Colonic mucosa (tissue), 4 donors: ENCODE measurements around the gene RUNX3. TPM values are rescaled to one million over a fixed set of nuclear protein-coding genes. Genes with fewer than 3 reads are reported as not detected.

Source experiments
- DNase-seq: peaks from one replicate; pipeline ENCODE4 v3.0.0-alpha.2; 2020
- H3K27ac ChIP-seq: fragments of 200-600 bp; one replicate; pipeline ENCODE4 v1.8.0; 2021
- H3K27me3 ChIP-seq: fragments of 200-600 bp; one replicate; pipeline ENCODE4 v1.8.0; 2021
- H3K36me3 ChIP-seq: fragments of 200-600 bp; one replicate; pipeline ENCODE4 v1.8.0; 2021
- H3K4me1 ChIP-seq: fragments of 200-600 bp; one replicate; pipeline ENCODE4 v1.8.0; 2021; ENCODE audit warnings: mild to moderate bottlenecking
- H3K4me3 ChIP-seq: fragments of 200-600 bp; one replicate; pipeline ENCODE4 v1.8.0; 2021
- H3K9ac ChIP-seq, 2 donors: one replicate each; pipeline ENCODE4 v1.7.0; 2013; ENCODE audit warnings: control low read depth in 2 of 2, low read depth in 2 of 2, low read length in 2 of 2
- H3K9me3 ChIP-seq: fragments of 200-600 bp; one replicate; pipeline ENCODE4 v1.8.0; 2021
- CTCF ChIP-seq: fragments of 200-600 bp; IDR thresholded peaks from one replicate; pipeline ENCODE4 v1.8.0; 2022; ENCODE audit warnings: antibody characterized with exemption, mild to moderate bottlenecking
- intact Hi-C: fragments of 100-400 bp; cut with DNase I; formaldehyde crosslinking; loops from one replicate; pipeline ENCODE4 v1.14.1; 2022
- total RNA-seq, 2 donors: library from RNA; stranded (reverse); fragmentation: NEBNext Ultra II Directional in 1 of 2; extraction: Animal tissue kit (Norgen Biotek cat#: 25700) in 1 of 2; gene quantifications; one replicate each; pipeline ENCODE4 v1.2.1, GENCODE V29; 2021
- donor health status: healthy.
- donor health status: DM: no; HTN: no; CAD: no.
- donor health status: DM: no; HTN: no; CAD: no.

Gene RUNX3
- total RNA-seq, 2 donors from 2014 or later, result 1.6 to 3.2 TPM

GRCh38 chr1:24929398-24930259 lies 447 bp downstream of the RUNX3 start:
- peak overlapping the region; percentile 65 for H3K27ac ChIP-seq
- H3K9ac ChIP-seq, result peak overlapping the region; percentile 34 to 76
- H3K4me1 ChIP-seq, result peaks cover 17% of the 10 kb centered on the region
- peaks cover 78% of the 10 kb centered on the region for H3K27me3 ChIP-seq
- DNase-seq, result no peak
- H3K36me3 ChIP-seq, result no peaks in the 10 kb centered on the region
- intact Hi-C loops, result loop anchor here (5.0 kb wide), 3 partner anchors 108 to 273 kb away; no protein-coding TSS in a partner anchor
- H3K4me3 ChIP-seq, result peak overlapping the region; percentile 40
- TF ChIP-seq CTCF, result no peak
- no peaks in the 10 kb centered on the region for H3K9me3 ChIP-seq

- Histone ChIP-seq H3K4me3 (peak overlapping the region; percentile 40), H3K9ac (peak overlapping the region; percentile 34 to 76), H3K27ac (peak overlapping the region; percentile 65), H3K36me3 (no peaks in the 10 kb centered on the region), H3K4me1 (peaks cover 17% of the 10 kb centered on the region), H3K27me3 (peaks cover 78% of the 10 kb centered on the region), H3K9me3 (no peaks in the 10 kb centered on the region)
- no peak for TF ChIP-seq CTCF
- intact Hi-C loops, result no loop called here
- no peak for DNase-seq
Observed at GRCh38 chr1:24928689-24929397, 1.2 kb downstream of the RUNX3 start.

GRCh38 chr1:24927988-24928688 lies 1.9 kb downstream of the RUNX3 start:
- DNase-seq, result no peak
- Histone ChIP-seq H3K36me3 (no peaks in the 10 kb centered on the region), H3K4me1 (peaks cover 17% of the 10 kb centered on the region), H3K4me3 (peak overlapping the region; percentile 40), H3K9ac (peak overlapping the region; percentile 43 to 76), H3K27me3 (peaks cover 71% of the 10 kb centered on the region), H3K27ac (no peak overlapping the region), H3K9me3 (no peaks in the 10 kb centered on the region)
- no peak for TF ChIP-seq CTCF
- intact Hi-C loops, result no loop called here

GRCh38 chr1:24927473-24927872 lies 2.6 kb downstream of the RUNX3 start:
- no peak for DNase-seq
- intact Hi-C loops, result no loop called here
- Histone ChIP-seq H3K4me3 (no peak overlapping the region), H3K9ac (peak overlapping the region in 1 of 2 donors; percentile 12), H3K4me1 (peaks cover 17% of the 10 kb centered on the region), H3K27me3 (peaks cover 65% of the 10 kb centered on the region), H3K9me3 (no peaks in the 10 kb centered on the region), H3K27ac (no peak overlapping the region), H3K36me3 (no peaks in the 10 kb centered on the region)
- no peak for TF ChIP-seq CTCF

GRCh38 chr1:24926563-24927249 lies 3.4 kb downstream of the RUNX3 start:
- DNase-seq, result no peak
- no peak for TF ChIP-seq CTCF
- Histone ChIP-seq H3K4me3 (no peak overlapping the region), H3K9ac (peak overlapping the region in 1 of 2 donors; percentile 17), H3K27me3 (peaks cover 58% of the 10 kb centered on the region), H3K9me3 (no peaks in the 10 kb centered on the region), H3K36me3 (no peaks in the 10 kb centered on the region), H3K27ac (no peak overlapping the region), H3K4me1 (peaks cover 13% of the 10 kb centered on the region)
- intact Hi-C loops, result no loop called here
